GM10248 (cell line): ENCODE results near the gene TCEAL2.

Source experiments
- CTCF ChIA-PET: fragments of 300-600 bp; sonication (Branson Sonifier 250); formaldehyde crosslinking; extraction: SDS; loops from one replicate; lab custom pipeline; 2021; ENCODE audit warnings: antibody characterized with exemption; lab: Yijun Ruan, JAX
- POLR2A ChIA-PET: fragments of 350-650 bp; sonication (Branson Sonifier 250); formaldehyde crosslinking; extraction: SDS; loops from one replicate; lab custom pipeline; 2020; ENCODE audit warnings: antibody characterized with exemption; lab: Yijun Ruan, JAX
- DNase-seq: peaks from one replicate; pipeline ENCODE4 v3.0.0; 2012; ENCODE audit errors: extremely low spot score
- CTCF ChIP-seq: IDR thresholded peaks from 2 replicates; pipeline ENCODE4 v1.5.1; 2012; ENCODE audit warnings: mild to moderate bottlenecking, low read depth; ENCODE audit errors: extremely low read depth, missing control alignments, control extremely low read depth

The TCEAL2 gene

GRCh38 chrX:102155806-102156179 lies 30.3 kb downstream of the TCEAL2 start, which contains the start of gene BEX5:
Gene BEX5 (minus strand): TSS chrX:102155977. CDS start chrX:102154265, 1,712 bp downstream.
- TF ChIP-seq CTCF = no peak
- CTCF ChIA-PET = no interaction called here
- peak; percentile 40 for DNase-seq
- POLR2A ChIA-PET = no interaction called here
